Chondrocyte (in vitro differentiated cells): ENCODE results near the gene MAP4K2. TPM values are rescaled to one million over a fixed set of nuclear protein-coding genes. Genes with fewer than 3 reads are reported as not detected.

Experiments
- DNase-seq: peaks from one replicate; pipeline ENCODE4 v3.0.0; 2021; ENCODE audit warnings: mixed read lengths, low spot score
- H3K27ac Mint-ChIP-seq: one replicate; pipeline ENCODE4 v1.8.0; 2021; ENCODE audit warnings: mild to moderate bottlenecking, moderate library complexity, mixed read lengths; ENCODE audit not compliant: unreplicated experiment
- H3K27me3 Mint-ChIP-seq: 2 replicates; pipeline ENCODE4 v1.8.0; 2021; ENCODE audit warnings: low read depth, mixed read lengths
- H3K36me3 Mint-ChIP-seq: 2 replicates; pipeline ENCODE4 v1.8.0; 2021; ENCODE audit warnings: low read depth, mixed read lengths
- H3K4me1 Mint-ChIP-seq: 2 replicates; pipeline ENCODE4 v1.8.0; 2021; ENCODE audit warnings: low read depth, mild to moderate bottlenecking, mixed read lengths
- H3K4me3 Mint-ChIP-seq: one replicate; pipeline ENCODE4 v1.8.0; 2021; ENCODE audit warnings: mild to moderate bottlenecking, moderate library complexity, mixed read lengths; ENCODE audit not compliant: unreplicated experiment
- H3K9me3 Mint-ChIP-seq: 2 replicates; pipeline ENCODE4 v1.8.0; 2021; ENCODE audit warnings: low read depth, mixed read lengths
- CTCF ChIP-seq: fragments of 200-600 bp; sonication (generic); IDR thresholded peaks from 2 replicates; pipeline ENCODE4 v1.5.0; 2021; ENCODE audit warnings: antibody characterized with exemption, mild to moderate bottlenecking, moderate library complexity
- total RNA-seq: library from RNA; stranded (reverse); gene quantifications from 3 replicates; pipeline ENCODE4 v1.2.1, GENCODE V29; 2021

The MAP4K2 gene
- total RNA-seq, 1 donor from 2014 or later = 13.4 TPM

- TF ChIP-seq CTCF = no peak
- DNase-seq = peak; percentile 63
- Mint-ChIP-seq H3K36me3 (peaks cover 2% of the 10 kb centered on the region), H3K4me1 (peaks cover under 1% of the 10 kb centered on the region), H3K27ac (no peak overlapping the region), H3K9me3 (no peaks in the 10 kb centered on the region), H3K27me3 (no peaks in the 10 kb centered on the region), H3K4me3 (no peak overlapping the region)
Measured at GRCh38 chr11:64796757-64797541, 6.1 kb downstream of the MAP4K2 start.

GRCh38 chr11:64796047-64796756 lies 6.8 kb downstream of the MAP4K2 start:
- no peak for TF ChIP-seq CTCF
- H3K4me3 Mint-ChIP-seq = no peak overlapping the region
- H3K36me3 Mint-ChIP-seq = peaks cover 2% of the 10 kb centered on the region
- H3K4me1 Mint-ChIP-seq = no peaks in the 10 kb centered on the region
- no peak for DNase-seq
- no peak overlapping the region for H3K27ac Mint-ChIP-seq
- no peaks in the 10 kb centered on the region for H3K27me3 Mint-ChIP-seq
- H3K9me3 Mint-ChIP-seq = no peaks in the 10 kb centered on the region

GRCh38 chr11:64794526-64794925 lies 8.5 kb downstream of the MAP4K2 start:
- no peak overlapping the region for H3K27ac Mint-ChIP-seq
- no peaks in the 10 kb centered on the region for H3K9me3 Mint-ChIP-seq
- DNase-seq = peak; percentile 56
- H3K36me3 Mint-ChIP-seq = peaks cover 2% of the 10 kb centered on the region
- H3K27me3 Mint-ChIP-seq = no peaks in the 10 kb centered on the region
- no peak for TF ChIP-seq CTCF
- H3K4me1 Mint-ChIP-seq = no peaks in the 10 kb centered on the region
- no peak overlapping the region for H3K4me3 Mint-ChIP-seq

- peak; percentile 73 for DNase-seq
- no peaks in the 10 kb centered on the region for H3K4me1 Mint-ChIP-seq
- no peaks in the 10 kb centered on the region for H3K27me3 Mint-ChIP-seq
- TF ChIP-seq CTCF = no peak
- no peaks in the 10 kb centered on the region for H3K9me3 Mint-ChIP-seq
- H3K36me3 Mint-ChIP-seq = peaks cover 1% of the 10 kb centered on the region
- no peak overlapping the region for H3K4me3 Mint-ChIP-seq
- no peak overlapping the region for H3K27ac Mint-ChIP-seq
Measured at GRCh38 chr11:64793271-64794160, 9.5 kb downstream of the MAP4K2 start.

- H3K27me3 Mint-ChIP-seq = no peaks in the 10 kb centered on the region
- peaks cover 1% of the 10 kb centered on the region for H3K36me3 Mint-ChIP-seq
- DNase-seq = peak; percentile 34
- H3K27ac Mint-ChIP-seq = no peak overlapping the region
- no peaks in the 10 kb centered on the region for H3K4me1 Mint-ChIP-seq
- H3K4me3 Mint-ChIP-seq = no peak overlapping the region
- H3K9me3 Mint-ChIP-seq = no peaks in the 10 kb centered on the region
- TF ChIP-seq CTCF = no peak
Measured at GRCh38 chr11:64792482-64792881, 10.5 kb downstream of the MAP4K2 start.
